GM21528 (cell line): ENCODE measurements around the gene OXT.

Experiments
- ATAC-seq: cut with Tn5 transposase; IDR thresholded peaks from one replicate; pipeline ENCODE4 v1.9.1; 2021; ENCODE audit warnings: mild to moderate bottlenecking, moderate library complexity; ENCODE audit not compliant: unreplicated experiment, low FRiP score

OXT gene

DNA sequence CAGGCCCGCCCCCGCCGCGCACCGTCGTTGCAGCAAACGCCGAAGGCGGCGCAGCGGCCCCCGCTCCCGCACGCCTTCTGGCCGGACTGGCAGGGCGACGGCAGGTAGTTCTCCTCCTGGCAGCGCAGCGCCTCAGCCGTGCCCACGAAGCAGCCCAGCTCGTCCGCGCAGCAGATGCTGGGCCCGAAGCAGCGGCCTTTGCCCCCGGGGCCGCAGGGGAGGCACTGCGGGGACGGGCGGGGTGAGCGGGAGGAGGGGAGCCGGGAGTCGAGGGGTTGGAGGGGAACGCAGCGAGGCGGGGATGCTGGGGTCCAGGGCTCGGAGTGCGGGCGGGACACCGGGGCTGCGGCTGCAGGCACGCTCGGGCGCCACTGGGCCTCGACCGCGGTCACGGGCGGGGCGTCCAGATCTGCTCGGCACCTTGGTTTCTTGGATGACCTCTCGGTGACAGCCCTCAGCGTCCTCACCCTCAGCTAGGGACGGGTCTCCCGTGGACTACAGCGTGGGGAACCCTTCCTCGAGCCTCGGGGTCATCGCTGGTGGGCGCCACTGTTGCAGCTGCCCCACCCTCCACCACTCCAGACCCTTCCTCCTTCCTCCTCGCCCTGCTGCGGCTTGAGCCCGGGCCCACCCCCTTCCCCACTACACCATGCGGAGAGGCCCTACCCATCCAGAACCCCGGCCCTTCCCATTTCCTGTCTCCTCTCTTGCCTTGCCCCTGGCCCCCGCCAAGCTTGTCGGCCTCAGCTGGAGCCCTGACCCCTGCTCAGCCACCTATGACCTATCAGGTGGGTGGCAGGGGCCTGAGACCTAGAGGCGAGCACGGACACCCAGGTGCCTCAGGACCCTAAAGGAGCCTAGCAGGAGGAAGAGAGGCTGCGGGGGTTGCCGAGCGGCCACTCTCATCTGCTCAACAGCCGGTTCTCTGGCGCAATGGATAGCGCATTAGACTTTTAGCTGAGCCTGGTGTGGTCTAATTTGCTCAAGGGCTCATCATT, 11.8 kb downstream of the OXT start:
- ATAC-seq = no peak

DNA sequence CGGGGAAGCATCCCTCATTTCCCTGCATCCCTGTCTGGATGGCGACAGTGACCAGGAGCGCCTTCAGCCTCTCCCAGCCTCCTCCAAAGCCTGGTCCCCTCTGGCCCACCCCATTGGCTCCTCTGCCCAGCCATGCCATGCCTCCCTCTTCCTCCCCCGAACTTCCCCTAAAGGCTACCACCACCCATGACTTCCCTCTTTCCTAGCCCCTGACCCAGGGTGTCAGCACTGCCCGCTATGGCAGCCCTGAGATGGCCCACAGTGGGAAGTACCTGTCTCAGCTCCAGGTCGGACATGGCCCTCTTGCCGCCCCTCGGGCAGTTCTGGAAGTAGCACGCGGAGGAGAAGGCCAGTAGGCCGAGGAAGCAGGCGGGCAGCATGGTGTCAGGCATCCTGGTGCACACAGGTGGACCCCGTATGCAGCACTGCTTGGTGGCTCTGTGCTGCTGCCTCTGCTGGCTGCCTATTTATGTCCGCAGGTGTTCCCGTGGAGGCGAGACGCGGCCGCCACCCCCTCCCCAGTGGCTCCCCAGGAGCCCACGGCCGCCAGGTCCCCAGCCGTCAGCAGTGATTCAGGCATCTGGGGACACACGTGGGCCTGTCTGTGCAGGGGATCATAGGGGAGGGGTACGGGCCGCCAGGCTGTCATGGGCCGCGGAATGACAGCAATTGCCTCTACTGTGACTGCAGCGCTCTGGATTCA, 13.0 kb downstream of the OXT start, which contains the start of gene AVP:
Gene AVP (minus strand): TSS at position 442 of the 703 bp plus-strand sequence. CDS start 50 bp downstream, at position 392.
- ATAC-seq = no peak

DNA sequence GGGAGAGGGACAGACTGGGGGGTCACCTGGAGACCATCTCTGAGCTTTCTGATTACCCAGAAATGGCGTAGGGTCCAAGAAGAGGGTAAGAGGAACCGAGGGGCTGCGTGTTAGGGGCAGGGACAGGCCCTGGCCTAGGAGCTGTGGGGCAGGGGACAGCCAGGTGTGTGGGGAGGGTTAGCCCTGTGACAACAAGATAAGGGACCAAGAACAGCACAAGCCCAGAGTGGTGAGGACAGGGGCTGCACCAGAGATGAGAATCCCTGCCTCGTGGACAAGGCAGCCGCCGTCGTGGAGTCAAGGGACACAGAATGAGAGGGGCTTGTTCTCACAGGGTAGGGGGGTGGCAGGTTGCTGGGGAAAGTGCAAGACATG, 13.6 kb downstream of the OXT start:
- ATAC-seq = no peak

DNA sequence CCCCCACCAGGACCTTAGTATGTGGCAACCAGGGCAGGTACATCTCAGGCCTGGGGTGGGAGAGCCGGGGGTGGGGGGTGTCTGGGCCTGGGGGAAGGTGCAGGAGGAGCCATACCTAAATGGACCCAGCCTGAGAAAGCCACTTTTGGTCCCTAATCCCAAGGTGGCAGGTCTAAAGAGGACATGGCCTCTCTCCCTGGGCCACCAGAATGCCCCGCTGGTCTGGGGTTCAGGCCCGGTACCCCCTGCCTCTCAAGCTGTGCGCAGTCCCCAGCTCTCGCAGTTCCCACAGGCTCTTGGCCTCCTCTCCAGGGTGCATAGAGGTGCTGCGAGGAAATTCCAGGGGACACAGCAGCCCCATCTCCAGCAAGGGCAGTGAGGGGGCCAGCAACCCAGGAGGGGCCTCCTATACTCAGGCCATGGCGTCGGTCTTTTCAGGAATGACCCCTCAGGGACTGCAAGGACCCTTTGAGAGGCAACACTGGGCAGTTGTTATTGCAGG, 14.2 kb downstream of the OXT start:
- no peak for ATAC-seq

DNA sequence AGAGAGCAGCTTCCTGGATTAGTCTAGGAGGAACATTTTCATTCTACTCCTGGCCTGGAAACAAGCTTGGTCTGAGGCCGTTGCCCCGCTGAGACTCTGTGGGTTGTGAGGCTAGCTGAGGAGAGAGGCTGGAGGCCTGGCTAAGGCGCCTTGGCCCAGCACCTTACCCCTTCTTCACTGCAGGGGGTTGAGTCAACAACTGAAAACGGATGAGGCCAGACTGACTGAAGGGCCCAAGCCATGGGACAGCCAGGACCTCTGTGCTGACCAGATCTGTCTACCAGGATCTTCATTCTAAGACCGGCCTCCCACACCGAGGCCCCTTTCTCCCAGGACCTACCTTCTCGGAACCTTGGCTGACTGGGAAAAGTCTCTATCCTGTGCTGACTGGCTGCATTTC, 16.6 kb downstream of the OXT start:
- ATAC-seq = no peak

DNA sequence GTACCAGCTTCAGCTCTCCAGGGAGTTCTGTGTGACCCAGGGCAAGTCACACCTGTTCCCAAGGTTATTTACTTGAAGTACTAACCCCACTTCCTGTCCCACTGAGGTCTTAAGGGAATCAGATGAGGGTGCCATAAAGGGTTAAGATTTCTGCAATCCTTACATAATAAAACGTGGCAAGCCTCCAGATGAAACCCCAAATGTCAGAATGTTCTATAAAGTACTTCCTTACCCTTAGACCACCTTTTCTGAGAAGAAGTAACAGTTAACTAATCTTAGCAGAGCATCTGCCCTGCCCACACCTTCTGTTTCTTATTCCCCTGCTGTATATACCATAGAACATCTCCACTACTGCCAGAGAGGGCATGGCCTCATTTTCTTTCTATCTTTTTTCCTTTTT, 19.1 kb downstream of the OXT start:
- no peak for ATAC-seq

DNA sequence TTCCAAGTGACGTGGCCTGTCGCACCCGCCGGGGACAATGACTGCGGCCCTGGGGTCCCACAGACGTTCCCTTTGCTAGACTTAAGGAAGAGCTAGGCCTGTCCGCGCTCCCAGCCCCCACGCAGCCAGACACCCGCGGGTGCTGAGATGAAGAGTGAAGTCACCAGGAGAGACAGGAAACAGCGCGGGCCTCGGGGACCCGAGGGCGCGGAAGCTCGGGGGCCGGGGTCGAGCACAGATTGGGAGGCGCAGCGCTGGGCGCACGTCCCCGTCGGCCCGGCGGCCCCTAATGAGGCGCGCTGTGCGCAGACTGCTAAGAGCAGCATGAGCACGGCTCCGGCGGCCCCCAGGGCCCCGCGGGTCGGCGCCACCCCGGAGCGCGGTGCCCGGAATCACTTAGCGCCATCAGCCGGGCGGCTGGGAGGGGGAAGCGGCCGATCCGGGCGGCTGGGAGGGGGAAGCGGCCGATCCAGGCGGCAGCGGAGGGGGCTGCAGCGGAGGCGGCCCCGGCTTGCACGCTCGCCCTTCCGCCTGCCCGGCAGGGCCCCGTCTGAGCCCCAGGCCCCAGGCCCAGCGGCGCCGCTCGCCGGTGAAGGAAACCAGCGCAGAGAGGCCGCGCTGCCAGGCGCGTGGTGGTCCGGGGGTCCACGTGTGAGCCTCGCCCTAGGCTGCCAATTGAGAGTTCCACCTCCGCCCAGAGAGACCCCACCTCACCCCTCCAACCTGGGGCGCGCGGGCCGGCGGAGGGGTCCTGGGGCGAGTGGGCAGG, 21.4 kb downstream of the OXT start:
- no peak for ATAC-seq

DNA sequence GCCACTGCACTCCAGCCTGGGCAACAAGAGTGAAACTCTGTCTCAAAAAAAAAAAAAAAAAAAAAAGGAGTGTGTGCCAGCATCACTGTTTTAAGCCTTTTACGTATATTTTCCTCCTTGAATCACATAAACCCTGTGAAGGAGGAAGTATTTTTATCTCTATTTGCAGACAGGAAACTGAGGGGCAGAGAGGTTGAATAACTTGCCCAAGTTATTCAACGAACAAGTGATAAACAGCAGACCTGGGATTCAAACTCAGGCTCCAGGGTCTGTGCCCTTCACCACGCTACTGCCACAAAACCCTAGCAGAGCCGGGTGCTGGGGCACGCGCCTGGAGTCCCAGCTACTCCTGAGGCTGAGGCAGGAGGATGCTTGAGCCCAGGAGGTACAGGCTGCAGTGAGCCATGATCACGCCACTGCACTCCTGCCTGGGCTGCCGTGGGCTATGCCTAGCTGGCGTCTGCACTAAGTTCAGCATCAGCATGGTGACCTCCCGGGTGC, 22.5 kb downstream of the OXT start:
- no peak for ATAC-seq

DNA sequence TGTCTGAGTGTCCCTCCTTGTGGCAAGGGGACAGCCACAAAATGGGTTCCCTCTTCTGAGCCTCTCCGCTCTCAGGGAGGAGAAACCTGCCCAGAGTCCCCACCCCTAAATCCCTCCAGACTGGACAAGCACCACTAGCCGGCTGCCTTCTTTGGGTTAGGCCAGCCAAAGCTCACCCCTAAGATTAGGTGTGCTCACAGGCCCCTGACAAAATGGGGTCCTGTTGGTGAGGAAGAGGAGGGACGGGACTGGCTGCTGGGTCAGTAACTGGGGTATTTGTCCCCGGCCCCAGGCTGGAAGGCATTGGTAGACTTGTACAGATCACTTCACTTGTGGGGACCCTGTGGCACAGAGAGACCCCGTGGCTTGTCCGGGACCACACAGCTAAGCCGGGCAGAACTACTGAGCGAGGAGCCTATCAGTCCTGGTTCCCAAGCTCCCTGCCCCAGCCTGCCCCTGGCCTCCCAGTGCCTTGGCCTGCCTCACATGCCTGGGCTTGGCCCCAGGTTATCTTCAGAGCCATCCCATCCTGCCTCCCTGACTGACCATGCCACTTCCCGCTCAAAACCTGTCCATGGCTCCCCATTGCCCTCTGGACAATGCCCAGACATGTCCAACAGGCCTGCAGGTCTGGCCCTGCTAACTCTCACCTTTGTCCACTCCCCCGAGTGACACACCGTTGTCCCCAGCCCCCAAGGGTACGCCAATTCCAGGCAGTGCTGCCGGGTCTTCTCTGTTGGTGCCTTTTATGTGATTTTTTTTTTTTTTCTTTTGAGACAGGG, 23.6 kb downstream of the OXT start:
- ATAC-seq = no peak

DNA sequence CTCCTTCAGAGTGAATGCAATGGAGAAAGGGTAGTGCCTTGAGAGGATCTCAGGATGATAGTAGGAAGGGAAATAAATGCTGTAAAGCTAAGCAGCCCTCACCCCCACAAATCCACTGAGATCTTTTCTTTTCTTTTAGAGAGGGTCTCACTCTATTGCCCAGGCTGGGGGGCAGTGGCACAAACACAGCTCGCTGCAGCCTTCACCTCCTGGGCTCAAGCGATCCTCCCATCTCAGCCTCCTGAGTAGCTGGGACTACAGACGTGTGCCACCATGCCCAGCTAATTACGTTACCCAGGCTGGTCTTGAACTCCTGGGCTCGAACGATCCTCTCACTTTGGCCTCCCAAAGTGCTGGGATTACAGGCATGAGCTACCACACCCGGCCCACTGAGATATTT, 29.1 kb downstream of the OXT start:
- ATAC-seq = no peak

DNA sequence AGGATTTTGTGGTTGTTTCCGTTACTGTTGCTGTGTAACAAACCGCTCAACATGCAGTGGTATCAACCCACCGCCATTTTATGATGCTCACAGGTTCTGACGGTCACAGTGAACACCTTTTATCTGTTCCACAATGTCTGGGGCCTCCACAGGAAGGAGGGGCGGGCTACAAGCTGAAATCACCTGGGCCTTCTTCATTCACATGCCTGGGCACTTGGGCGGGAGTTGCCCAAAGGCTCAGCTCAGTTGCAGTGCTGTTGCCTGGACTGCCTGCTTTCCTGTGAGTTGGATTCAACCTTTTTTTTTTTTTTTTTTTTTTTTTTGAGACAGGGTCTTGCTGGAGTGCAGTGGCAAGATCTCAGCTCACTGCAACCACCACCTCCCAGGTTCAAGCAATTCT, 29.8 kb downstream of the OXT start:
- no peak for ATAC-seq

DNA sequence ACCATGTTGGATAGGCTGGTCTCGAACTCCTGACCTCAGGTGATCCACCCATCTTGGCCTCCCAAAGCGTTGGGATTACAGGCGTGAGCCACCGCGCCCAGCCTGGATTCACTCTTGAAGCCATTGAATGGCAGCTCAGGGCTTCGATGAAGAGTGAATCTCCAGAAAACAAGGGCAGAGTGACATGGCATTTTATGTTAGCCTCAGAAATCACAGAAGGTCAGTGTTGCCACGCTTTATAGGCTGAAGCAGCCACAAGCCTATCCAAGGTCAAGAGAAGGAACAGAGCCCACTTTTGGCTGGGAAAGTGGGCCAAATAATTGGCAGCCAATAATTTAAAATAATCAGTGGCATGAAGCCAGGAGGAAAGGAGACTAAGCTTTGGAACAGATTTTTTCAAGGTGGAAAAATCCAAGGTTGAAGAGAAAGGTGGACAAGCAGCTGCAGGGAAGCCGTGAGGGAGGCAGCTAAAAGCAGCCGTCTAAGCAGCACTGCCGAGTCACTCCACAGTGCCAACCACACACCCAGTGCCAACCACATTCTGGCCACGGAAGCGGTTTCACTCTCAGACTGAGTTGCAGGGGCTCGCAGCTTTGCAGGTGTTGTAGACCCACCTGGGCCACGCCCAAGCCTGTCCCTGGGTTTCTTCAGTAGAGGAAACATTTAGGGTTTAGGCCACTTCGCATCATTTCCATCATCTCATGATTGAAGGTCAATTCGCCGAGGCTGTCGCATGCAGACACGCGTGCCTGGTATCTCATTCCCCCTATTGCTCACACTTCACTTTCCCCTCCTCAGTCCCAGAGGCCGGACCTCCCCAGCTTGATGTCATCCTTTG, 30.5 kb downstream of the OXT start:
- ATAC-seq = no peak

DNA sequence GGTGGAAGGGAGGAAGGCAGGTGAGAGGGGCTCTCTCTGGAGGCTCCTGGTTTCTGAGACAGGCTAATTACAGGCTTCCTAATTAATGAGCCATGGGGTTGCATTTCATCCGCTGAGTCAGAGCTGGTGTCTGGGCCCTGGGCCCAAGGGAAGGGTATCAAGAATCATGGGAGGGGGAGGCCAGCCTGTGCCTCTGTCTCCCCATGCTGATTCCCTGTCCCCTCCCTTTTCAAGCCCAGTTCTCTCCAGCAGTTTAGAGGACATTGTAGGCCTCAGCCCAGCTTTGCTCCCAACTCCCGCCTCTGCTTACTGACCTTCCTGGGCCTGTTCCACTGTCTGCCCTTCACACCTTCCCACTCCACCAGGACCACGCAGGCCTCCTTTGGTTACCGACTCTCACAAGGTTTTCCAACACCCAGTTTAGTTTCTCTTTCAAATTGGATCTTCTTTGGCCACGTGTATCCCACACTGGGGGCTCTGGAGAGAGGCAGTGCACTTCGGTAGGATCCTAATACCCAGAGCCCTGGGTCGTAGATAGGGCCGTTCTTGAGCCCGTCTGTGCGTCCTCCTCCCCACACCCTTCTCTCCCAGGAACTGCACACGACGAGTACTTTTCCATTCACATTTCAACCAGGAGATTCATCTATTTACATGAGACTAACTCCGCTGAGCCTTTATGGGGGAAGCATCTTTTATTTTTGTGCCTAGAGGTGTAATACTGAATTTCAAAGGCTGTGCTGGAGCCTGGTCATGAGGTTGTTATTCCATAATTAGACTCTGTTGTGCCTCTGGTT, 31.4 kb downstream of the OXT start:
- no peak for ATAC-seq

DNA sequence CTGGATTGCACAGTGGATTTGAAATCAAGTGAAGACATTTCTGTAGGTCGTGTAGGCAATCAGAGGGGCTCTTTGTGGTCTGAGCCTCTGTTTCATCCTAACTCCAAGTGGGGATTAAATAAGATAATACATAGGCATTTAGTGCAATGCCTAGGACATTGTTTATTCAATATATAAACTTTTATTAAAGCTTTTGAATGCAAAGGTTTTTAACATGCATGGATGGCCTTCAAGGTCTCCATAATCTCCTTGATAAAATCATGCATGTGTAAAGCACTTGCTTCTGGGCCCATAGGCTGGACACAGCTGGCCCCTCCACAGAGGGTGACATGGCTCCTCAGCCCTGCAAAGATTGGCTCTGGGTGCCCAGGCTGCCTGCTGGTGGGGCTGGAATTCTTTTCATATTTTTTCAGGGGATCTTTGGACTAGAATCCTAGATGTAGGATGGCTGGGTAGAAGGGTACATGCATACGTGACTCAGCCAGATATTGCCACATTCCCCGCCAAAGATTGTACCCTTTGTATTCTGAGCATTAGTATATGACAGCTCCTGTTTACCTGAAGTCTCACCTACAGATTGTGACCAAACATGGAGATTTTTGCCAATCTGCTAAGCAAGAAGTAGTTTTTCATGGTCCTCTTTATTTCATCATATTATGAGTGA, 32.1 kb downstream of the OXT start:
- no peak for ATAC-seq

DNA sequence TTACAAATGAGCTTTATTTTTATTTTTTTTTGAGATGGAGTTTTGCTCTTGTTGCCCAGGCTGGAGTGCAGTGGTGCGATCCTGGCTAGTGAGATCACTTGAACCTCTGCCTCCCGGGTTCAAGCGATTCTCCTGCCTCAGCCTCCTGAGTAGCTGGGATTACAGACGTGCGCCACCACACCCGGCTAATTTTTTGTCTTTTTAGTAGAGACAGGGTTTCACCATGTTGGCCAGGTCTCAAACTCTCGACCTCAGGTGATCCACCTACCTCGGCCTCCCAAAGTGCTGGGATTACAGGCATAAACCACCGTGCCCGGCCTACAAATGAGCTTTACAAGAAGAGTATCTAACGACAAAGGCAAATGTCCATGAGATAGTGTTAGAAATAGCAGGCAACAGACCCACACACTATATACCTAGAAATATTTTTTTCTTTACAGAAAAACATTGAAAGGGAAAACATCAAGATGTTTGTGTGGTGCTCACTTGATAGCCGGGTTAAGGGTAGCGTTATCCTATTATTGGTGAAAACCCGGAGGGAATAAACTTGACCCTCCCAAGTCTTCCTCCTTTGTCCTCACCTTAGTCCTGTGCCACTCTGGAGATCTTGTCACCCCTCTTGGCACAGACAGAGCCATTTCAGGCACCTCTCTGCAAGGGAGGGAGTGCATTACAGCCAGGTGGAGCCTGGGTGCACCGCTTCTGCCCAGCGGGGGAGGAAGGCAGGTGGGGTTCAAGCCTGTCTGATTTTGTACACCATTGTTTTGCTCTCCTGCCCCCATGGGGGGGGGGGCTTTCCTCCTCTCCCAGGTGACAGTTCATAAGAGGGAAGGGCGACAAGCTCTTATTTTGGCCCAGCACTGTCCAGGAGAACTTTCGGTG, 34.1 kb downstream of the OXT start:
- no peak for ATAC-seq

DNA sequence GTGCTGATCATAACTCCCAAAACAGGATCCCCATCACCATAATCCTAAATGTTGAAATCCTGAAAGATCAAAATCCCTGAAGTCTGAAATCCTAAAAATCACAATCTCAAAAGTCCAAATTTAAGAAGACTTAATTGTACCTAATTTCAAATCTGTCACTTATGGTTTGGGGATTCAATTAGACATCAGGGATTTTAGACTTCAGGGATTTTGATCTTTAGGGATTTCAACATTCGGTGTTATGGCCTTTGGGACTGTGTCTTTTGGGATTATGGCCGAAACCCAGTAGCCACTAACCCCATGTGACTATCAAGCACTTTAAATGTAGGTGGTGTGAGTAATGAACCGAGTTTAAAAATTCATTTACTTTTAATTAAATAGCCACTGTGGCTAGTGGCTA, 34.8 kb downstream of the OXT start:
- ATAC-seq = no peak
